HG03025 (cell line): Measurements from ENCODE around the gene BGLAP.
"Not testable (repeated sequence)": the region's sequence is repeated elsewhere in the genome, so short reads cannot be mapped to it uniquely, and the experiment has no call there.

ENCODE experiments used
- ATAC-seq: cut with Tn5 transposase; IDR thresholded peaks from one replicate; pipeline ENCODE4 v1.9.1; 2021; ENCODE audit warnings: mild to moderate bottlenecking, moderate library complexity; ENCODE audit not compliant: unreplicated experiment, low FRiP score

The BGLAP gene

GRCh38 chr1:156241926-156242325, at the start of gene BGLAP:
TSS of gene BGLAP (plus strand) at chr1:156242184. CDS start at chr1:156242232, 48 bp downstream.
- ATAC-seq, result no peak

GRCh38 chr1:156193208-156193487, 48.8 kb upstream of the BGLAP start:
- no peak for ATAC-seq

DNA sequence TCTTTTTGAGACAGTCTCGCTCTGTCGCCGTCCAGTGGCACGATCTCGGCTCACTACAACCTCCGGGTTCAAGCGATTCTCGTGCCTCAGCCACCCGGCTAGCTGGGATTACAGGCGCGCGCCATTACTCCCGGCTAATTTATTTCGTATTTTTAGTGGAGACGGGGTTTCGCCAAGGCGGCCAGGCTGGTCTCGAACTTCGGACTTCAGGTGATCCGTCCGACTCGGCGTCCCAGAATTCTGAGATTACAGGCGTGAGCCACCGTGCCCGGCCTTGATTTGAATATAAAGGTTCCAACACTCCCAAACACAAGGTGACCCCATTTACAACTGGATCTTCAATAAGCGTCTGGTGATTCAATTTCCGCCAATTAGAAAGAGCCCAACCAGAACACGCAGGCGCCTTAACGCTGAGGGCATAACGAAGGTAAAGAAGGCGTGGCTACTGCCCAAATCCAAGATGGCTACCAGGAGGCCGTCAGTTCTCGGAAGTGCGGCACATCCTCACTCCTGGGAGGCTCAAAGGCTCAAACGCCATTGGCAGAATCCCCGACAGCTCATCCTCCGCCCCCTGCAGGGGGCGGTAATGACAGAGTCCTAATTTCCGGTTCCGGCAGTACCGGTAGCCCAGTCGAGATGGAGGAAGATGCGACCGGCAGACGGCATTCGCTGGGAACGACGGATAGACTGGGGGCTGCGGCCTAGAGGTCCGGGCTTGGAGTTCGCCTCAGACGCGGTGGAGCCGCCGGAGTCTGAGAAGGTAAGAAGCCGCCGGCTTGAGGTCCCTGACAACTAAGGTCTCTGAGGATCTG, 48.3 kb upstream of the BGLAP start, which contains the start of gene SLC25A44:
TSS of gene SLC25A44 (plus strand) at position 617 of the 812 bp plus-strand sequence. CDS start 5,744 bp downstream, outside the sequence.
- ATAC-seq, result peak; percentile 93

DNA sequence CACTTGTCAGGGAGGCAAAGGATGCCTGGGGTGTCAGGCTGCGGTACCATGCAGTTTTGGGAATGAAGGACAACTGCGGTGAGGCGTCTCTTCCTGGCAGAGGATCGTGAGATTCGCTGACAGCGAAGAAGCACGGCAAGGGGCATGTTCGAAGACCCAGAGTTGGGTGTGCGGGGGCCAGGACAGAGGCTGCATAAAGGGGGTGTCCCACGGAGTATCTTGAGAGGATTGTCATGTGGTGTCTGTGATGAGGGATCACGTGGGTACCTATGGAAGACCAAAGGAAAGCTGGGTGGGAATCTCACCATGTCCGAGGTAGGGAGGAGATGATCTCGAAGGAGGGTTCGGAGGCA, 47.7 kb upstream of the BGLAP start:
- peak; percentile 8 for ATAC-seq

DNA sequence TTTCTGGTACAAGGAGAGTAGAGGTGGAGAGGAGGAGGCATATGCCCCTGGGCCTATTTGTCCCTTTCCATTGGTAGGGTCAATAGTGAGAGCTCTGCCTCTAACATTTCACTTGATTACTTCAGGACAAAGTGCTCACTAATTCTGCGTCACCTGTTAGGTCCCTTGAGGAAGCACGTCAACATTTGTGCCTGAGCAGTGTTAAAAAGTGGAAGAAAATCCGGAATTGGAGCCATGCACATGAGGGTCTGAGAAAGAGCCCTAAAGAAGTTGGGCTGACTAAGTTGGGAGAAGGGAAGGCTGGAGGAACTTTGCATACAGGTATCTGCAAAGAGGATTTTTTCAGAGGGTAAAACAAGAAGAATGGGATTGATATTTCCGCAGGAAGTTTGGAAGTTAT, 46.1 kb upstream of the BGLAP start:
- no peak for ATAC-seq

DNA sequence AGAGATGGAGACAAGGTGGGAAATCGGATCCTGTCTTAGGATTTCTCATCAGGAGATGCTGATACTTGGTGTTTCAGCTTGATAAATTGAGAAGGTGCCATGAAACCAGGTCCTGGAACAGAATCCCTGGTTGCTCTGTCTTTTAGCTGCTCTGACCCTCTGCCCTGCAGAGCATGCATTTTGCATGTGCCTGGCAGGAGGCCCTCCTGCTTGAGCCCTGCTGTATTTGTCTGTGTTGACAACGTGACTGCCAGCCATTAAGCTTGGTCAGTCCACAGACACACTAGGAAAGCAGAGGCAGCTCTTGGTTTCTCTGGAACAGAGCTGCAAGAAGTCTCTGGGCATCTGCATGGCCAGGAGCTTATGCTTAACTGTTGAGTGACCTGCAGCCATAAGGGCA, 45.5 kb upstream of the BGLAP start:
- ATAC-seq, result no peak

DNA sequence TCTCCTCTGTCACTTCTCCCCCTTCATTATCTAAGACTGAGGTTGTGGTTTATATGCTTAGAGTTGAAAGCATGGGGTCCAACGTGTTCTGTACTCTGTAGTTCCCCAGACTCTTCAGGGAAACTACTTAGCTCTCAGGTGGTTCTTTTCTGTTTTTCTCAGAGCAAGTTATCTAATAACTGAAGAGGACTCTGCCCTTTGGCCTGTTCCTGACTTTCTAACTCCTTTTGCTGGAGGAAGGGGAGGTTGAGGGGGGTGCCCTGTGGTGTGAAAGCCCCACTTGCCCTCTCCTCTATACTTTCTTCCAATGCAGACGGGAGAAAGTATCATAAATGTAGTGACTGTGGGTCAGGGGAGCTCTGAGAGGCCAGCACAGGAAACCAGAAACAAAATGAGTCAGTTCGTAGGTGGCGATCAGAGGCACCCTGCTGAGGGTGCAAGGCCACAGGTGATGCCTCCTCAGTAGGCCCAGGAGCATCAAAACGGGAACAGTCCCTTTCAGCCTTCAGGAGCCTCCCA, 43.1 kb upstream of the BGLAP start:
- no peak for ATAC-seq

DNA sequence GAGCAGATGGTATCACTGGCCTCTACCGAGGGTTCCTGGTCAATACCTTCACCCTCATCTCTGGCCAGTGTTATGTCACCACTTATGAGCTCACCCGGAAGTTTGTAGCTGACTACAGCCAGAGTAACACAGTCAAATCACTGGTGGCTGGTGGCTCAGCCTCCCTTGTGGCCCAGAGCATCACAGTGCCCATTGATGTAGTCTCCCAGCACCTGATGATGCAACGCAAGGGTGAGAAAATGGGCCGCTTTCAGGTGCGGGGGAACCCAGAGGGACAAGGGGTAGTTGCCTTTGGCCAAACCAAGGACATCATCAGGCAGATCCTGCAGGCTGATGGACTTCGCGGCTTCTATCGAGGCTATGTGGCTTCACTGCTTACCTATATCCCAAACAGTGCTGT, 41.9 kb upstream of the BGLAP start:
- no peak for ATAC-seq

DNA sequence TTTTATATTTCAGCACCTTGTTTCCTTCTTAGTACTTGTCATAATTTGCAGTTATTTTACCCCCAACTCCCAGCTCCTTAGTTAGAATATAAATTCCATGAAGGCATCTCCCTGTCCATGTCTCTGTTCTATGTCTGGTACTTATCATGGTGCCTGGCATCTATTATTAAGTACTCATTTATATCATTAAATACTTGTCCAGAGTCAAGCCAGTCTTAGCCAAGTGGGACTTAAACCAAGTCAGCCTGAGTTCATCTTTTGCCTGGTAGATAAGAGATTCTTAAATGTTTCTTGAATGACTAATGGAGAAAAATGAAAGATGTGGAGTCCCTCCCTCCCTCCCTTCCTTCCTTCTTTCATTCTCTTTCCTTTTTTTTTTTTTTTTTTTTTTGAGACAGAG, 38.7 kb upstream of the BGLAP start:
- ATAC-seq, result no peak

GRCh38 chr1:156204686-156205085, 37.3 kb upstream of the BGLAP start:
- no peak for ATAC-seq

DNA sequence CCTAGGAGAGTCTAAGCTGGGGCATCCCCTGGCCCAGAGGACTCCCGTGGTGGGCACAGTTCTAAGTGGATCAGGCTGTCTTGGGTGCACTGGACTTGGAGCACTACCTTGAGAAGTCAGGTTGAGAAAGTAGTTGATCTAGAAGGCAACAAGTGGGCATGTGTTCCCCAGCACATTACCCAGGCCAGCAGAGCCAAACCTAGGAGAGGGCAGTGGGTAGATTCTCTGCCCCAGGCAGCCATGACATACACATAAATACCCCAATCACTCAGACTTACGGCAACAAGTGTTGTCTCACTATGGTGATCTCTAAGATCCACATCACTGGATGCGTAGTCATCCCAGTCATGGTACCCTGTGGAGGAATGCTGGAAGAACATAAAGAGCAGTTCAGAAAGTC, 30.7 kb upstream of the BGLAP start:
- ATAC-seq, result no peak

- no peak for ATAC-seq
These were observed 29.9 kb upstream of the BGLAP start for GRCh38 chr1:156212130-156212529.

DNA sequence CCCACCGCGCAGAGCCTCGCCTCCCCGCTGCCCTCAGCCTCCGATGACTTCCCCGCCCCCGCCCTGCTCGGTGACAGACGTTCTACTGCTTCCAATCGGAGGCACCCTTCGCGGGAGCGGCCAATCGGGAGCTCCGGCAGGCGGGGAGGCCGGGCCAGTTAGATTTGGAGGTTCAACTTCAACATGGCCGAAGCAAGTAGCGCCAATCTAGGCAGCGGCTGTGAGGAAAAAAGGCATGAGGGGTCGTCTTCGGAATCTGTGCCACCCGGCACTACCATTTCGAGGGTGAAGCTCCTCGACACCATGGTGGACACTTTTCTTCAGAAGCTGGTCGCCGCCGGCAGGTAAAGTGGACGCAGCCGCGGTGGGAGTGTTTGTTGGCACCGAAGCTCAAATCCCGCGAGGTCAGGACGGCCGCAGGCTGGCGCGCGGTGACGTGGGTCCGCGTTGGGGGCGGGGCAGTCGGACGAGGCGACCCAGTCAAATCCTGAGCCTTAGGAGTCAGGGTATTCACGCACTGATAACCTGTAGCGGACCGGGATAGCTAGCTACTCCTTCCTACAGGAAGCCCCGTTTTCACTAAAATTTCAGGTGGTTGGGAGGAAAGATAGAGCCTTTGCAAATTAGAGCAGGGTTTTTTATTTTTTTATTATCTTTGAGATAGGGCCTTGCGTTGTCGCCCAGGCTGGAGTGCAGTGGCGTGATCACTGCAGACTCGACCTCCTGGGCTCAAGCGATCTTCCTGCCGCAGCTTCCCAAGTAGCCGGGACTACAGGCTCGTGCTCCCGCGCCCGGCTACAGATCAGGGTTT, 28.9 kb upstream of the BGLAP start, which contains the start of gene PMF1:
TSS of gene PMF1 (plus strand) at position 175 of the 811 bp plus-strand sequence. CDS start at position 184, 9 bp downstream.
- peak; percentile 81 for ATAC-seq

DNA sequence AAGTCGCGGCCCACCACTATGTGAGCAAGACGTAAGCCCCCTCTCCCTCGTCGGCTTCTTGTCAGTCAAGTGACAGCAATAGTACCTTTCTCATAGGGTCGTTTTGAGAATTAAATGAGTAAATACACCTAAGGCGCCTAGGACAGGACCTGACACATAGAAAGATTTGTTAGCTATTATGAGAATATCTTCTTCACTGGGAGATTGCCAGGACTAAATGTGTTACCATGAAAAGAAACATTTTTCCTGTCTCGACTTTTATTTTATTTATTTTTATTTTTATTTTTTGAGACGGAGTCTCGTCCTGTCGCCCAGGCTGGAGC, 28.4 kb upstream of the BGLAP start:
- no peak for ATAC-seq

- ATAC-seq, result no peak
These were observed 27.8 kb upstream of the BGLAP start for GRCh38 chr1:156214024-156214748.

DNA sequence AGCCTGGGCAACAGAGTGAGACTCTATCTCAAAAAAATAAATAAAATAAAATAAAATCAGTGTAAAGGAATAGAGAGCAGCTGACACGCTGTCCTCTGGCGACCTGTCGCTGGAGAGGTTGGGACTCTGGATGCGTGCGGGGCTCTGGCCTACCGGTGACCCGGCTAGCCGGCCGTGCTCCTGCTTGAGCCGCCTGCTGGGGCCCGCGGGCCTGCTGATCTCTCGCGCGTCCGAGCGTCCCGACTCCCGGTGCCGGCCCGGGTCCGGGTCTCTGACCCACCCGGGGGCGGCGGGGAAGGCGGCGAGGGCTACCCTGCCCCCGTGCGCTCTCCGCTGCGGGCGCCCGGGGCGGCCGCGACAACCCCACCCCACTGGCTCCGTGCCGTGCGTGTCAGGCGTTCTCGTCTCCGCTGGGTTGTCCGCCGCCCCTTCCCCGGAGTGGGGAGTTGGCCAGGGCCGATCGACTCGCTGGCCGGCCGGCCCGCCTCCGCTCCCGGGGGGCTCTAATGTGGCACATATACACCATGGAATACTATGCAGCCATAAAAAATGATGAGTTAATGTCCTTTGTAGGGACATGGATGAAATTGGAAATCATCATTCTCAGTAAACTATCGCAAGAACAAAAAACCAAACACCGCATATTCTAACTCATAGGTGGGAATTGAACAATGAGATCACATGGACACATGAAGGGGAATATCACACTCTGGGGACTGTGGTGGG, 25.5 kb upstream of the BGLAP start:
- ATAC-seq, result not testable (repeated sequence)

DNA sequence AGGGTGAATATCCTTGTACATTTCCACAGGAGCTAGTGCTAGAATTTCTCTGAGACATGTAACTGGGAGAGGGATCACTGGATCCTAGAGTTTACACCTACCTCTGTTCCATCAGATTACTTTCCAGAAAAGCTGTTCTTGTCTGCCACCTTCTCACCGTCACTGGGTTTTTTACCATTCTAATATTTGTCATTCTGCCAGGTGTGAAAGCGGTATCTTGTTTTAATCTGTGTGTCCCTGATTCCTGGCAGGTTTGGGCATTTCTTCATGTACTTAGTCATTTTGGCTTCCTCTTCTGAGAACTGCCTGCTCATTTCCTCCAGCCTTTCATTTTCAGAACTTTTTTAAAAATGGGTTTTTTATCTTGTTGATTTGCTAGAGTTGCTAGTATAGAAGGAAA, 24.1 kb upstream of the BGLAP start:
- ATAC-seq, result no peak

DNA sequence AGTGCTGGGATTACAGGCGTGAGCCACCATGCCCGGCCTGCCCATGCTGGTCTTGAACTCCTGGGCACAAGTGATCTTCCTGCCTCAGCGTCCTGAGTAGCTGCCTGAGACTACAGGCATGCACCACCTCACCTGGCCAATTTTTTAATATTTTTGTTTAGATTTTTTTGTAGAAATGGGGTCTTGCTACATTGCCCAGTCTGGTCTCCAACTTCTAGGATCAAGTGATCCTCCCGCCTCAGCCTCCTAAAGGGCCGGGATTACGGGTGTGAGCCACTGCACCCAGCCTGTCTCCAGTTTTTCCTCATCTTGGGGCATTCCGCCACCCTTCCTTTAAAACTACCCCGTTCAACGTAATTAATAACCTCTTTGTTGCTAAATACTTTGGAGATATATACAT, 21.8 kb upstream of the BGLAP start:
- ATAC-seq, result no peak

GRCh38 chr1:156221986-156222692, 19.8 kb upstream of the BGLAP start:
- no peak for ATAC-seq

- no peak for ATAC-seq
These were observed 16.3 kb upstream of the BGLAP start for GRCh38 chr1:156225677-156226014.
